ENCODE data around the gene PRKCA. TPM values are rescaled to one million over a fixed set of nuclear protein-coding genes. Genes with fewer than 3 reads are reported as not detected.

PRKCA gene
- polyA plus RNA-seq (2012; ENCODE audit: insufficient read length, low read depth): 32.8 TPM

DNA sequence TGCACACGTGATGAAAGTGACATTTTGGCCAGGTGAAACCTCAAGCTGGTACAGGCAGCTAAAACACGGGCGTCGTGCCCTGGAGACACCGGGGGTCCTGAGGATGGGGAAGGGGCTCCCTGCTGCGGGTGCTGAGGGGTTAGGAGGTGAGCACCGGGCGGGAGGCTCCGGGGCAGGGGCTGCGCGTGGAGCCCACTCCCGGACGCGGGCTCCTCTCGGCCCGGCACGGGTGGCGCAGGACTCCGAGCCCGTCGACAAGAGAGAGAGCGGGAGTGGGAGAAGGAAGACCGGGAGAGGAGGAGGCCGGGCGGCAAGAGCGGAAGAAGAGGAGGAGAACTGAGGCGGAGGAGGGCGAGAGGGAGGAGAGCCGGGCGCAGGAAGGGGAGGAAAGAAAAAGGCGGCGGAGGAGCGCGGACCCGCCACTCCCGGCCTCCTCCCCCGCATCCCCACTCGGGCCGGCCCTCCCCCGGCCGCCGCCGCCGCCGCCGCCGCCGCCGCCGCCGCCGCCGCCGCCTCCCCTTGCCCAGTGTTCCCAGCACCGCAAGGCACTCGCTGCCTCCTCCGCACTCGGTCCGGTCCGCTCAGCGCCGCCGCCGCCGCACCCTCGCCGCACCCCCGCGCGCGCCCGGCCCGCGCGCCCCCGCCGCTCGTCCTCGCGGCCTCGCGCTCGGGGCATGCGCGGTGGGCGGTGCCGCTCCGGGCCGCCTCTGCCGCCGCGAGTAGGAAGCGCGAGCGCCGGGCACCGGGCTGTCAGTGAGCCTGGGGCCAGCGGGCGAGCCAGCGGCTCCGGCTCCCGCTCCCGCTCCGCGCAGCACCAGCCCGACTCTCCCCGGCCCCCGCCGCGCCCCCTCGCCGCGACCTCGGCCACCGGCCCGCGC lies at the start of gene PRKCA:
Gene PRKCA (plus strand): TSS at position 750 of the 878 bp plus-strand sequence.
- TF ChIP-seq POLR2AphosphoS5 (IDR thresholded peaks at IDR 0.05; ENCODE audit: low read depth, low read length) (peak; percentile 70), FOXP2 (optimal IDR thresholded peaks at IDR 0.05; ENCODE audit: borderline replicate concordance, extremely low read depth, extremely low read length, insufficient read depth) (peak; percentile 76), TAF1 (IDR thresholded peaks at IDR 0.05; ENCODE audit: borderline replicate concordance, insufficient read depth, low read length) (peak; percentile 84), SIN3A (IDR thresholded peaks at IDR 0.05; ENCODE audit: borderline replicate concordance, insufficient read depth, low read length) (peak; percentile 26; the same call in 1 of the 2 replicates)
- TF ChIP-seq, protein P1, sequence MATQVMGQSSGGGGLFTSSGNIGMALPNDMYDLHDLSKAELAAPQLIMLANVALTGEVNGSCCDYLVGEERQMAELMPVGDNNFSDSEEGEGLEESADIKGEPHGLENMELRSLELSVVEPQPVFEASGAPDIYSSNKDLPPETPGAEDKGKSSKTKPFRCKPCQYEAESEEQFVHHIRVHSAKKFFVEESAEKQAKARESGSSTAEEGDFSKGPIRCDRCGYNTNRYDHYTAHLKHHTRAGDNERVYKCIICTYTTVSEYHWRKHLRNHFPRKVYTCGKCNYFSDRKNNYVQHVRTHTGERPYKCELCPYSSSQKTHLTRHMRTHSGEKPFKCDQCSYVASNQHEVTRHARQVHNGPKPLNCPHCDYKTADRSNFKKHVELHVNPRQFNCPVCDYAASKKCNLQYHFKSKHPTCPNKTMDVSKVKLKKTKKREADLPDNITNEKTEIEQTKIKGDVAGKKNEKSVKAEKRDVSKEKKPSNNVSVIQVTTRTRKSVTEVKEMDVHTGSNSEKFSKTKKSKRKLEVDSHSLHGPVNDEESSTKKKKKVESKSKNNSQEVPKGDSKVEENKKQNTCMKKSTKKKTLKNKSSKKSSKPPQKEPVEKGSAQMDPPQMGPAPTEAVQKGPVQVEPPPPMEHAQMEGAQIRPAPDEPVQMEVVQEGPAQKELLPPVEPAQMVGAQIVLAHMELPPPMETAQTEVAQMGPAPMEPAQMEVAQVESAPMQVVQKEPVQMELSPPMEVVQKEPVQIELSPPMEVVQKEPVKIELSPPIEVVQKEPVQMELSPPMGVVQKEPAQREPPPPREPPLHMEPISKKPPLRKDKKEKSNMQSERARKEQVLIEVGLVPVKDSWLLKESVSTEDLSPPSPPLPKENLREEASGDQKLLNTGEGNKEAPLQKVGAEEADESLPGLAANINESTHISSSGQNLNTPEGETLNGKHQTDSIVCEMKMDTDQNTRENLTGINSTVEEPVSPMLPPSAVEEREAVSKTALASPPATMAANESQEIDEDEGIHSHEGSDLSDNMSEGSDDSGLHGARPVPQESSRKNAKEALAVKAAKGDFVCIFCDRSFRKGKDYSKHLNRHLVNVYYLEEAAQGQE (IDR thresholded peaks at IDR 0.05; ENCODE audit: insufficient read depth in 1 of 2, low read depth in 2 of 2, low read length in 2 of 2): 0 out of 4 replicates have a peak, but pooled peaks of 1 of the 2 experiments have one; percentile 28

DNA sequence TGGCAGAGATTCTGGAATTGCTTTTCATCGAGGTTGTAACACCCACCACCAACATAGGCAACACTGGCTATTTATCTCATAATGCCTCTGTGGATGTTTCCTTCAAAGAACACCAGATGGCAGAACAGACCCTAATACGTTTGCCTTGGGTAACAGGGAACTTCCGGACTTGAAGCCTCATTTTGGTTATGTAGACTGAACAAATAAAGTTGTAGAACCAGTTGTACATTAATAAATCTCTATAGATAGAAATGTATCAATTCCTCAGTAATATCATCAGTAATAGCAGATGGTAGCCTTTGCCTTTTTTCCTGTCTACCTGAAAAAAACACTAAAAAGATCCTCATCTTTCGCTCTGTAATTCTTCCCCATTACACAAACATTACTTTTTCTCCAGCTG lies 47.3 kb upstream of the PRKCA start:
- TF ChIP-seq, protein P1 (IDR thresholded peaks at IDR 0.05; ENCODE audit: insufficient read depth in 1 of 2, low read depth in 2 of 2, low read length in 2 of 2): no peak
- TF ChIP-seq TAF1 (IDR thresholded peaks at IDR 0.05; ENCODE audit: borderline replicate concordance, insufficient read depth, low read length) (no peak), FOXP2 (optimal IDR thresholded peaks at IDR 0.05; ENCODE audit: borderline replicate concordance, extremely low read depth, extremely low read length, insufficient read depth) (no peak), POLR2AphosphoS5 (IDR thresholded peaks at IDR 0.05; ENCODE audit: low read depth, low read length) (no peak), SIN3A (IDR thresholded peaks at IDR 0.05; ENCODE audit: borderline replicate concordance, insufficient read depth, low read length) (no peak)

DNA sequence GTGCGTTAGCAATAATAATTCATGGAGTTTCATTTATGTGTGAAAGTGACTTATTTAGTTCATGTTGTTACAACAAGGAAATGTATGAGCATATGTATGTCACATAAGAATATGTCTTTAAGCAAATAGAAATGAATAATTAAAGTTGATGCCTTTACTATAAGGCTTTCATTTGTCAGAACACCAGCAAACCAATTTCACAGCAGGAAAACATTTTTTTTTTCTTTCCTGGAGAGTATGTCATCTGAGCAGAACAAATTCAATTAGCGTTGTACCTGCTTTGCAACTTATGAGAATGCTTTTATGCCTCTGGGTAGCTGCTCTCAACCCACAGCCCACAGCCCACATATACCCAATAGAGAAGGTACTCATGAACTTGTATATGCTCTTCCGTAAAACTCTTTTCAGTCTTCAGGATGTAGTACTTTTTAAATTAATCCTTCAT lies 46.9 kb upstream of the PRKCA start:
- no peak for TF ChIP-seq TAF1 (IDR thresholded peaks at IDR 0.05; ENCODE audit: borderline replicate concordance, insufficient read depth, low read length)
- TF ChIP-seq, protein P1 (IDR thresholded peaks at IDR 0.05; ENCODE audit: insufficient read depth in 1 of 2, low read depth in 2 of 2, low read length in 2 of 2): no peak
- no peak for TF ChIP-seq FOXP2 (optimal IDR thresholded peaks at IDR 0.05; ENCODE audit: borderline replicate concordance, extremely low read depth, extremely low read length, insufficient read depth)
- no peak for TF ChIP-seq SIN3A (IDR thresholded peaks at IDR 0.05; ENCODE audit: borderline replicate concordance, insufficient read depth, low read length)
- TF ChIP-seq POLR2AphosphoS5 (IDR thresholded peaks at IDR 0.05; ENCODE audit: low read depth, low read length): no peak

DNA sequence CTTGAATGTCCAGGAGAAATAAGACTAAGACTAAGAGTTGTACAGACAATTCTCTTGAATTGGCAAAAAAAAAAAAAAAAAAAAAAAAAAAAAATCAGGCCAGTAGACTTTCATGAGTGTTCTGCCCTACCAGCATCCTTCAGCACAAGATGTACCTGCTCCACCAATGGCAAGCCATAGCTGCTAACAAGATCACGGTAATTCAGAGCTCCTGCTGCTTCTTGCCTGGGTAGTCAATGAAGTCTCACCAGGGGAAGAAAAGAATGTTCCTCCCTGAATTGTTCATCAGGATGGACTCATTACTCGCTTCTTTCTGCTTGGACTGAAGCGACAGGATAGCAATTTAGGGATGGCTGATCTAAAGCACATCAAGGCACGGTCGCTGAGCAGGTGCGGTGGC lies 42.1 kb upstream of the PRKCA start:
- no peak for TF ChIP-seq SIN3A (IDR thresholded peaks at IDR 0.05; ENCODE audit: borderline replicate concordance, insufficient read depth, low read length)
- no peak for TF ChIP-seq POLR2AphosphoS5 (IDR thresholded peaks at IDR 0.05; ENCODE audit: low read depth, low read length)
- TF ChIP-seq FOXP2 (optimal IDR thresholded peaks at IDR 0.05; ENCODE audit: borderline replicate concordance, extremely low read depth, extremely low read length, insufficient read depth): no peak
- TF ChIP-seq, protein P1 (IDR thresholded peaks at IDR 0.05; ENCODE audit: insufficient read depth in 1 of 2, low read depth in 2 of 2, low read length in 2 of 2): no peak
- no peak for TF ChIP-seq TAF1 (IDR thresholded peaks at IDR 0.05; ENCODE audit: borderline replicate concordance, insufficient read depth, low read length)
